ENCODE measurements around the gene POLN.

GRCh38 chr4:2054217-2054616 lies 187.7 kb downstream of the POLN start:
- TF ChIP-seq CTCF (conservative IDR thresholded peaks at IDR 0.05) (no peak), EZH2 (IDR thresholded peaks at IDR 0.05; ENCODE audit: low read depth) (no peak)

Data from PC-9 (cell line).